GM19452 (cell line): Measurements from ENCODE around the gene GOLGA8S.
"Not testable (repeated sequence)": the region's sequence is repeated elsewhere in the genome, so short reads cannot be mapped to it uniquely, and the experiment has no call there.

Experiments used
- ATAC-seq: cut with Tn5 transposase; IDR thresholded peaks from one replicate; pipeline ENCODE4 v1.9.1; 2021; ENCODE audit not compliant: unreplicated experiment

The GOLGA8S gene

DNA sequence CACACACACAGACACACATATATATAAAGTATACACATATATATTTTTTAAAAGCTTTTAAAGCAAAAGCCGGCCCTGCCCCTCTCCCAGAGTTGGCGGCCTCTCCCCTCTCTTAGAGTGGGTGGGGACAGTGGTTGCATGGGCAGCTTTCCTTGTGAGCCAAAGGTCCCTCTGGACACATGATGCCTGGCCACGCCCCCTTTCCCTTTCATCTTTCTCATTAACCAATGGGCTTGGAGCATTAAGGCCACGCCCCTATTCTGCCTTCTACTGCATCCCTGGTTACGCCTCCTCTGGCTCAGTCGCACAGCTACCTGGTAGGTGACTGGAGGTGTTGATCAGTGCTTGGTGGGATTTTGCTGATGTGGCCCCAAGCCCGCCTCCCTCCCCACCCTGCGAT, at the start of gene GOLGA8S:
GOLGA8S (plus strand) TSS at position 301 of the 400 bp plus-strand sequence; CDS start at position 363, 62 bp downstream.
- ATAC-seq, result not testable (repeated sequence)

DNA sequence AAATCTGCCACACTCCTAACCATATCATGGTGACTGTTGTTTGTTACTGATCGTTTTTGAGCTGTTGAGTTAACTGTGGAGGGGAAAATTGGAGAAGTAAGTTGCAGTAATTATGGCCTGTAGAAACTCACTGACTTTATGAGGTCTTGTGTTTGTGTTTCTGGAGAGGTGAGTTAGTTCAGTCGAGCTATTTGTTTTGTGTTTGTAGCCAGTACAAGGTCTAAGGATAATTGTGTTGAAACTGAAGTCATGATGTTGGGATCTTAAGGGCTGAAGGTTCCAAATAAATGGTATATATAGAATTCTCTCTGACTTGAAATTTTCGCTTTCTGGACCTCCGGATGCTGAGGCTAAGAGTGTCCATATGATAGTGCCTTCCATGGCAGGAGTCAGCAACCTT, 49.7 kb upstream of the GOLGA8S start:
- ATAC-seq, result not testable (repeated sequence)

GRCh38 chr15:23305921-23306320, 48.6 kb upstream of the GOLGA8S start:
- ATAC-seq, result not testable (repeated sequence)

GRCh38 chr15:23311233-23311632, 43.3 kb upstream of the GOLGA8S start:
- ATAC-seq, result not testable (repeated sequence)

DNA sequence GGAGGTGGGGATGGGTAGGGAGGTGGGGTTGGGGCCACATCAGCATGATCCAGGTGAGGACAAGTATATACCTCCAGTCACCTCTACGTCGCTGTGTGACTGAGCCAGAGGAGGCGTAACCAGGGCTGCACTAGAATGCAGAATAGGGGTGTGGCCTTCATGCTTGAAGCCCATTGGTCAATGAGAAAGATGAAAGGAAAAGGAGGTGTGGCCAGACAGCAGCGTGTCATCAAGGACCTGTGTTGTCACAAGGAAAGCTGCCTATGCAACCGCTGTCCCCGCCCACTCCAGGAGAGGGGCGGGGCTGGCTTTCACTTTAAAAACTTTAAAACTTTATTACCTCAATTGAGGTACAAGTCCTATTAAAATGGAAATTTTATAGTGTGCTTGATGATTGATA, 20.5 kb upstream of the GOLGA8S start, which contains the start of gene GOLGA6L26:
GOLGA6L26 (minus strand) TSS at position 101 of the 400 bp plus-strand sequence; CDS start at position 40, 61 bp downstream.
- ATAC-seq, result not testable (repeated sequence)

DNA sequence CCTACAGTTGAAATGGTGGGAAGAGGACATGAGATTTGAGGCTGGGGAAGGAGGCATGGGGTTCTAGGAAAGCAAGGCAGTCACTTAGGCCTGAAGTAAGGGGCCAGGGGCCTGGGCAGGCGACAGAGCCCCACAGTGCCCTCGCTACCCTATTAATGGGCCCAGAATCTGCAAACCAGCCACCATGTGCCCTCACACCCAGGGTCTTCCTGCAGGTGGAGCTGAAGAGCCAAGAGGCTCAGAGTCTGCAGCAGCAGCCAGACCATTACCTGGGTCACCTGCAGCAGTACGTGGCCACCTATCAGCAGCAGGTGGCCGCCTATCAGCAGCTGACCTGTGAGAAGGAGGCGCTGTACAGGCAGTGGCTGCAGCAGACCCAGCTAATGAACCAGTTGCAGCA, 8.1 kb downstream of the GOLGA8S start:
- not testable (repeated sequence) for ATAC-seq

DNA sequence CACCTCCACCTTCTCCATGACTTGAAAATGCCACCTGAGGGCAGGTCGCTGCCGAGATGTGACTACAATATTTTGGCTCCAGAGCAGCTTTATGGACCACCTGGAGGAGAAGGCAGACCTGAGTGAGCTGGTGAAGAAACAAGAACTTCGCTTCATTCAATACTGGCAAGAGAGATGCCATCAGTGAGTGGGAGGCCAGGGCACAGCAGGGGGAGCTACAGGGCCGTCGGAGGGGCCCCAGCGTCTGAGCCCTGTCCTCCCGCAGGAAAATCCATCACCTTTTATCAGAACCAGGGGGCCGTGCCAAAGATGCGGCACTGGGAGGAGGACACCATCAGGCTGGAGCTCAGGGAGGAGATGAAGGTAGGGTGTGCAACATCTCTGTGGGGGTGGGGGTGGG, 9.7 kb downstream of the GOLGA8S start:
- not testable (repeated sequence) for ATAC-seq

DNA sequence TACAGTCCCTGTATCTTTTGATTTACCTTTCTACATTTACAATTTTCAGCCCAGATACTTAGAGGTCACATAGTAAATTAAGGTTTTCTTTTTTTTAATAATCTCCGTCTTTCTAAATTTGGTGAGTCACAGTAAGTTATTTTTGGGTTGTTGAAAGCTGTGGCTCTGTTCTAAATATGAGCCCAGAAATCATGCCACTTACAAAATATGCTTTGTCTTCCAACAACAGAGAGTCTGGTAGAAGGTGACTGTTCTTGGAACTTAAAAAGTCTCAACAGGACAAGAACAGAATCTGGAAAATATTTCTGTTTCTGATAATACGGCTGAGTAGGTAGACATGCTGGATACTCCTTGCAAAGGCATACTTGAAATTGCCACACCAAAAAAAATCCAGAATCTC, 16.0 kb downstream of the GOLGA8S start:
- ATAC-seq, result no peak

DNA sequence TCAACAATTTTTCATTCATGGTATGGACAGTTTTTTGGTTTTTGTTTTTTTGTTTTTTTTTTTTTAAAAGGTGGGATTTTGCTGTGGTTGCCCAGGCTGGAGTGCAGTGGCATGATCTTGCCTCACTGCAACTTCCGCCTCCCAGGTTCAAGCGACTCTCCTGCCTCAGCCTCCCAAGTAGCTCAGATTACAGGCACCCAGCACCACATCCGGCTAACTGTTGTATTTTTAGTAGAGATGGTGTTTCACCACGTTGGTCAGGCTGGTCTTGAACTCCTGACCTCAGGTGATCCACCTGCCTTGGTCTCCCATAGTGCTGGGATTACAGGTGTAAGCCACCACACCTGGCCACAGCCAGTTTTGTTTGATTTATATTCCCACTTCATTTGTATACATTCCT, 16.6 kb downstream of the GOLGA8S start:
- ATAC-seq, result not testable (repeated sequence)

GRCh38 chr15:23371868-23372267, 17.3 kb downstream of the GOLGA8S start:
- not testable (repeated sequence) for ATAC-seq

DNA sequence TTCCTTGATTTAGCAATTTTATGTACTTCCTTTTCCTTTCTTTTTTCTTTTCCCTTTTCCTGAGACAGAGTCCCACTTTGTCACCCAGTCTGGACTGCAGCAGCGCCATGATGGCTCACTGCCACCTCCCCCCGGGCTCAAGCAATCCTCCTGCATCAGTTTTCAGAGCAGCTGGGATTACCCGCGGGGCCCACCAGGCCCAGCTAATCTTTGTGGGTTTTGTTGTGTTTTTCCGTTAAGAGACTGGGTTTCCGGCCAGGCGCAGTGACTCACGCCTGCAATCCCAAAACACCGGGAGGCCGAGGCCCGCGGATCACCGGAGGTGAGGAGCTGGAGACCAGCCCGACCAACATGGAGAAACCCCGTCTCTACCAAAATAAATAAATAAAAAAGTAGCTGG, 17.7 kb downstream of the GOLGA8S start:
- no peak for ATAC-seq

- not testable (repeated sequence) for ATAC-seq
Observed at GRCh38 chr15:23372891-23373600, 18.5 kb downstream of the GOLGA8S start.

DNA sequence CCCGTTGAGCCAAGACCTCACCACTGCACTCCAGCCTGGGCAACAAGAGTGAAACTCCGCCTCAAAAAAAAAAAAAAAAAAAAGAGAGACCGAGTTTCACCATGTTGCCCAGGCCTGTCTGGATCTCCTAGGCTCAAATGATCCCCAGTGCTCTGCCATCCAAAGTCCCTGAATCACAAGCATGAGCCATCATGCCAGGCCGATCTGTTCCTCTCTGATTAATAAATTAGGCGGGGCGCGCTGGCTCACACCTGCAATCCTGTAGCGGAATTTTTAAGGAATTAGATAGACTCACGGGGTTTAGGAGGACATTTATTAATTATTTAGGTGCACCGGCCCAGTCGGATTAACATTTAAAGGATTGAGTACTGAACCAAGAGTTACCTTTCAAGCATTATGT, 19.7 kb downstream of the GOLGA8S start:
- not testable (repeated sequence) for ATAC-seq

- ATAC-seq, result not testable (repeated sequence)
Observed at GRCh38 chr15:23378946-23379345, 24.4 kb downstream of the GOLGA8S start.

DNA sequence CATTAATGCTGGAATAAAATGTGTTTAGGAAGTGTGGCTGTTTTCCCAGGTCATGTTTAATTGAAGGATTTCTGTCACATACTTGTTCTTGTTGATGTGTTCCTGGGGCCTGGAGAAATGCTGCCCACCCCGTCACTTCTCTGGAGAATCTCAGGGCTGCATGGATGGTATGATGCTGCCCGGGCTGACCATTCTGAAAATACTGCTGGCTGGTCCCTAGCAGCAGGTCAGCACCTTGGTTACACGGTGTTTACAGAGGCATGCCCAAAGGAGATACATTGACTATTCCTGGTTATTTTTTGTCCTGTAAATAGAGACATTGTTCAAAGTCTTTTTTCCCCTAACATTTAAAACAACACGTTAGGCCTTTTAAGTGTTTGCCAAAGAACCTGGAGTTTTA, 26.2 kb downstream of the GOLGA8S start:
- not testable (repeated sequence) for ATAC-seq

- not testable (repeated sequence) for ATAC-seq
Observed at GRCh38 chr15:23381192-23381591, 26.6 kb downstream of the GOLGA8S start.

- ATAC-seq, result no peak
Observed at GRCh38 chr15:23384371-23384770, 29.8 kb downstream of the GOLGA8S start.

GRCh38 chr15:23385886-23386430, 31.4 kb downstream of the GOLGA8S start:
- no peak for ATAC-seq

DNA sequence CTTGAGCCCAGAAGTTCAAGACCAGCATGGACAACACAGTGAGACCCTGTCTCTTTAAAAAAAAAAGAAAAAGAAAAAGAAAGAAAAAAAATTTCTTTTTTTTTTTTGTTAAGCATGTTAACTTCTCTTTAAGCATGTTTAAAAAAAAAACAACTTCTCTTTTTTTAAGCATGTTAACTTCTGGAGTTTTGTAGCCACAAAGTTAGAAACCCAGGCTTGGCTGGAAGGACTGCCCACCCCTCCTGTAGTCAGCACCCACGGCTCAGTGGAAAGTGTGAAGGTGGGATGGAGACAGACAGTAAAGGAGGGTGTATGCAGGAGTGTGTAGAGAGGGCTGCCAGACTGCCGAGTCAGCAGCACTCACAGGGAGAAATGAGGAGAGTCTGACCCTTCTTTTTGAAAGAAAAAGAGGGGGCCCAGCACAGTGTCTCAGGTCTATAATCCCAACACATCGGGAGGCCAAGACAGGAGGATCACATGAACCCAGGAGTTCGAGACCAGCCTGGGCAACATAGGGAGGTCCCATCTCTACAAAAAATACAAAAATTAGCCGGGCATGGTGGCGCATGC, 33.2 kb downstream of the GOLGA8S start:
- no peak for ATAC-seq

DNA sequence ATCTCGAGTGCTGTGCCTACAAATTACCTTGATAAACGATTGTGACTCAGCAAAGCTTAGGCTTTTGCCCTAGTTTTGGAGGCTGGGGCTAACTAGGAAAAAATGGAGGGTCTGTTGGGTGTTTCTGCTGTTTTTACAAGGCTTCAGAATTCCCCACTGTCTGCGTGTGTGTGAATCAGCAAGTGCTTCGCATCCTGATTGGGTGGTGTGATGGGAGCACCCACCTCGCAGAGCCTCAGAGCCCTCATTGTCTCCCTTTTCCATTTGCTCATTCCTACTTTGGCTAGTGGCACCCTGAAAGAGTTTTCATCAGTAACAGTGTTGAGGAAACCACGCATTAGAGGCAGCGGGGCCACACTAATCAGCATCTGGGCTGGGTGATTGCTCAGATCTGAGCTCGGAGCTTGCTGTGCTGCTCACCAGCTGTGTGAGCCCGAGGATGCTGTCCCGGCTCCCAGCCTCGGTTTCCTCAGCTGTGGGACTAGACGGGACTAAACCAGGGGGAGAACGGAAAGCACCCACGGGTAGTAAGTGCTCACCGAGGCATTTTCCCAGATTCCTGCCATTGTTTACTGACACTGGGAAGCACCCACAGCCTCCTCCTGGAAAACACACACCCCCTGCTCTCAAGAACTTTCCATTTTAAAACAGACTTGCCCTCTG, 40.6 kb downstream of the GOLGA8S start:
- ATAC-seq, result no peak

GRCh38 chr15:23395832-23396231, 41.3 kb downstream of the GOLGA8S start:
- ATAC-seq, result no peak

- ATAC-seq, result no peak
Observed at GRCh38 chr15:23397779-23398178, 43.2 kb downstream of the GOLGA8S start.
